Neuronal stem cell (in vitro differentiated cells): ENCODE measurements around the gene SAA1.

ENCODE experiments used
- DNase-seq: peaks from one replicate; pipeline ENCODE4 v3.0.0-alpha.2; 2013; ENCODE audit warnings: low spot score
- H2AFZ ChIP-seq: one replicate; pipeline ENCODE4 v1.6.1; 2013; ENCODE audit warnings: mild to moderate bottlenecking, low read length, inconsistent platforms
- H2AK5ac ChIP-seq: 2 replicates; pipeline ENCODE4 v1.6.1; 2013; ENCODE audit warnings: low read depth, mild to moderate bottlenecking, inconsistent platforms, low read length, moderate library complexity, mixed read lengths
- H2BK120ac ChIP-seq: 2 replicates; pipeline ENCODE4 v1.6.1; 2013; ENCODE audit warnings: low read depth, mild to moderate bottlenecking, inconsistent platforms, low read length, moderate library complexity, mixed read lengths
- H2BK12ac ChIP-seq: one replicate; pipeline ENCODE4 v1.6.1; 2013; ENCODE audit warnings: low read length, inconsistent platforms
- H2BK15ac ChIP-seq: 2 replicates; pipeline ENCODE4 v1.6.1; 2013; ENCODE audit warnings: mild to moderate bottlenecking, low read length, inconsistent platforms, mixed read lengths
- H2BK5ac ChIP-seq: one replicate; pipeline ENCODE4 v1.6.1; 2013; ENCODE audit warnings: inconsistent platforms, mild to moderate bottlenecking, low read length, moderate library complexity
- H3K14ac ChIP-seq: one replicate; pipeline ENCODE4 v1.6.1; 2013; ENCODE audit warnings: low read length, inconsistent platforms
- H3K18ac ChIP-seq: 2 replicates; pipeline ENCODE4 v1.6.1; 2013; ENCODE audit warnings: low read length, inconsistent platforms
- H3K23ac ChIP-seq: 2 replicates; pipeline ENCODE4 v1.6.1; 2013; ENCODE audit warnings: low read depth, mild to moderate bottlenecking, mixed read lengths, low read length, inconsistent platforms; ENCODE audit not compliant: poor library complexity
- H3K27ac ChIP-seq: replicated peaks from 3 replicates; pipeline ENCODE4 v1.5.1; 2013; ENCODE audit warnings: low read length, inconsistent platforms
- H3K27me3 ChIP-seq, 3 experiments: 2 replicates each; pipeline ENCODE4 v1.6.1; 2013; ENCODE audit warnings: low read length in 3 of 3, mild to moderate bottlenecking in 2 of 3, inconsistent platforms in 1 of 3, low read depth in 1 of 3, mixed read lengths in 1 of 3, moderate library complexity in 1 of 3; ENCODE audit not compliant: control insufficient read depth in 3 of 3, insufficient read depth in 3 of 3
- H3K36me3 ChIP-seq, 2 donors: replicated peaks in 1 of 2; 2 replicates each; pipeline ENCODE4 v1.6.1; 2013; ENCODE audit warnings: low read length in 2 of 2; ENCODE audit not compliant: control insufficient read depth in 2 of 2, insufficient read depth in 2 of 2
- H3K4ac ChIP-seq: 2 replicates; pipeline ENCODE4 v1.6.1; 2013; ENCODE audit warnings: inconsistent platforms, mild to moderate bottlenecking, low read length, moderate library complexity
- H3K4me1 ChIP-seq, 2 donors: 1 replicate in 1 of 2; 2 replicates in 1 of 2; pipeline ENCODE4 v1.6.1; 2013; ENCODE audit warnings: low read length in 2 of 2, low read depth in 1 of 2; ENCODE audit not compliant: control insufficient read depth in 2 of 2, insufficient read depth in 1 of 2
- H3K4me2 ChIP-seq: one replicate; pipeline ENCODE4 v1.6.1; 2013; ENCODE audit warnings: mild to moderate bottlenecking, low read length, inconsistent platforms; ENCODE audit not compliant: insufficient read depth, poor library complexity, severe bottlenecking
- H3K4me3 ChIP-seq, 2 donors: 2 replicates each; pipeline ENCODE4 v1.5.1; 2013; ENCODE audit warnings: low read length in 2 of 2, mild to moderate bottlenecking in 2 of 2, inconsistent platforms in 1 of 2, moderate library complexity in 1 of 2
- H3K79me1 ChIP-seq: one replicate; pipeline ENCODE4 v1.6.1; 2013; ENCODE audit warnings: low read depth, mild to moderate bottlenecking, inconsistent platforms, low read length, moderate library complexity
- H3K9ac ChIP-seq: one replicate; pipeline ENCODE4 v1.6.1; 2013; ENCODE audit warnings: mild to moderate bottlenecking, low read depth, low read length, inconsistent platforms; ENCODE audit not compliant: poor library complexity
- H3K9me3 ChIP-seq, 2 donors: replicated peaks in 1 of 2; 2 replicates each; pipeline versions ENCODE3 to v1.6.1; 2013; ENCODE audit warnings: low read length in 2 of 2, mild to moderate bottlenecking in 2 of 2, inconsistent platforms in 1 of 2, low read depth in 1 of 2, mixed read lengths in 1 of 2, moderate library complexity in 1 of 2; ENCODE audit not compliant: control insufficient read depth in 2 of 2, insufficient read depth in 1 of 2
- H4K8ac ChIP-seq: one replicate; pipeline ENCODE4 v1.6.1; 2013; ENCODE audit warnings: low read depth, mild to moderate bottlenecking, inconsistent platforms, low read length, moderate library complexity
- H4K91ac ChIP-seq: one replicate; pipeline ENCODE4 v1.6.1; 2013; ENCODE audit warnings: low read length, low read depth, mild to moderate bottlenecking, inconsistent platforms; ENCODE audit not compliant: poor library complexity
- WGBS, 2 donors: extraction: QIAGEN DNeasy Blood & Tissue Kit; methylation state at CpG; one replicate each; pipeline ENCODE4 v1.1.7; 2013; ENCODE audit warnings: missing lambda C conversion rate in 2 of 2, mixed read lengths in 1 of 2; ENCODE audit not compliant: insufficient read length in 2 of 2, insufficient replicate concordance in 1 of 2; ENCODE audit errors: extremely low coverage in 2 of 2; 5-methylcytosine and 5-hydroxymethylcytosine counted together

SAA1 gene

GRCh38 chr11:18277565-18278271 lies 11.7 kb downstream of the SAA1 start:
- Histone ChIP-seq H3K14ac (no peak overlapping the region), H2BK5ac (no peak overlapping the region), H4K91ac (no peak overlapping the region), H3K9me3 (no peaks in the 10 kb centered on the region), H2BK12ac (no peak overlapping the region), H3K18ac (no peak overlapping the region), H2AFZ (no peak overlapping the region), H2AK5ac (no peak overlapping the region), H3K4me1 (no peaks in the 10 kb centered on the region), H2BK120ac (no peak overlapping the region), H3K27me3 (no peaks in the 10 kb centered on the region), H3K36me3 (peaks cover 5 to 62% of the 10 kb centered on the region in 2 donors), H3K4ac (no peak overlapping the region), H3K4me2 (no peak overlapping the region), H3K4me3 (no peak overlapping the region), H3K27ac (no peak overlapping the region), H2BK15ac (no peak overlapping the region), H4K8ac (no peak overlapping the region), H3K23ac (no peak overlapping the region), H3K9ac (no peak overlapping the region), H3K79me1 (no peaks in the 10 kb centered on the region)
- no CpG with 5 or more reads among the region's 5 CpGs for WGBS, 2 donors
- no peak for DNase-seq

DNA sequence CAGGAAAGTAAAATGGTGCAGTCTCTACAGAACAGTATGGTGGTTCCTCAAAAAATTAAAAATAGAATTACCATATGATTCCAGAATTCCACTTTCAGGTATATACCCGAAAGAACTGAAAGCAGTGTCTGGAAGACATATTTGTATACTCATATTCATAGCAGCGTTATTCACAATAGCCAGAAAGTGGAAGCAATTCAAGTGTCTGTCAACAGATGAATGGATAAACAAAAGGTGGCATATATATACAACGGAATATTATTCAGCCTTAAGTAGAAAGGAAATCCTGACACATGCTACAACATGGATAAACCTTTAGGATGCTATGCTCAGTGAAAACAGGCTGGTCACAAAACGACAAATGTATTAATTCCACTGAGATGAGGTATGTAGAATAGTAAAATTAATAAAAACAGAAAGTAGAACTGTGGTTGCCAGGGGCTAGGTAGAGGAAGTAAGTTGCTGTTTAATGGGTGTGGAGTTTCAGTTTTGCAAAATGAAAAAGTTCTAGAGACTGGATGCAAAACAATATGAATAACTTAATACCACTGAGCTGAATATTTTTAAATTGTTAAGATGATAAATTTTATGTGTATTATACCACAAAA lies 14.5 kb downstream of the SAA1 start:
- Histone ChIP-seq H3K18ac (no peak overlapping the region), H2BK120ac (no peak overlapping the region), H2AFZ (no peak overlapping the region), H4K91ac (no peak overlapping the region), H3K4me3 (no peak overlapping the region), H3K4ac (no peak overlapping the region), H3K27ac (no peak overlapping the region), H3K14ac (no peak overlapping the region), H3K27me3 (no peaks in the 10 kb centered on the region), H4K8ac (no peak overlapping the region), H3K79me1 (no peaks in the 10 kb centered on the region), H2AK5ac (no peak overlapping the region), H3K9ac (no peak overlapping the region), H2BK5ac (no peak overlapping the region), H3K9me3 (no peaks in the 10 kb centered on the region), H3K4me2 (no peak overlapping the region), H2BK15ac (no peak overlapping the region), H3K36me3 (peaks cover 6 to 85% of the 10 kb centered on the region in 2 donors), H3K4me1 (no peaks in the 10 kb centered on the region), H2BK12ac (no peak overlapping the region), H3K23ac (no peak overlapping the region)
- no peak for DNase-seq
- no CpG with 5 or more reads among the region's 4 CpGs for WGBS, 2 donors

DNA sequence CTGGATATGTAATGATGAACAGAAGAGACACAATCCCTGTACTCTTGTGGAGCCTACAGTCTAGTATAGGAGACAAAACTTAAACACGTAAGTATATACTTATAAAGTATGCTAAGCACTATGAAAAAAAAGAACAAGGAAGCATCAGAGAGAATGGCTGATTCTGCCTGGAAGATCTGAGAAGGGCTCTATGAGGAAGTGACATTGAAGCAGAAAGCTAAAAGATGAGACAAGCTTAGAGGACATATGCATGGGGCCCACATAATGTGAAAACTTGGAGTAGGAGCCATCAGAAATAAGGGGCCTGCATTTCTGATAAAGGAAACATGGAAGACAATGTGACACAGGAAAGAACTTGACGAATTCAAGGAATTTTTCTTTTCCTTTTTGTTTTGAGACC lies 16.6 kb downstream of the SAA1 start:
- Histone ChIP-seq H2BK15ac (no peak overlapping the region), H2BK12ac (no peak overlapping the region), H3K27me3 (no peaks in the 10 kb centered on the region), H2BK5ac (no peak overlapping the region), H3K36me3 (peaks cover 16 to 96% of the 10 kb centered on the region in 2 donors), H2AFZ (no peak overlapping the region), H3K27ac (no peak overlapping the region), H4K91ac (no peak overlapping the region), H3K9me3 (no peaks in the 10 kb centered on the region), H3K9ac (no peak overlapping the region), H3K4ac (no peak overlapping the region), H3K18ac (no peak overlapping the region), H3K79me1 (no peaks in the 10 kb centered on the region), H3K14ac (no peak overlapping the region), H3K23ac (no peak overlapping the region), H3K4me1 (no peaks in the 10 kb centered on the region), H2BK120ac (no peak overlapping the region), H3K4me3 (no peak overlapping the region), H4K8ac (no peak overlapping the region), H3K4me2 (no peak overlapping the region), H2AK5ac (no peak overlapping the region)
- DNase-seq: no peak
- no CpG with 5 or more reads among the region's 2 CpGs for WGBS, 2 donors

- no peak overlapping the region for H3K18ac ChIP-seq
- no peak overlapping the region for H3K23ac ChIP-seq
- no peak overlapping the region for H2BK15ac ChIP-seq
- H3K36me3 ChIP-seq: peaks cover 22 to 98% of the 10 kb centered on the region in 2 donors
- no peak overlapping the region for H2AK5ac ChIP-seq
- no peak overlapping the region for H4K8ac ChIP-seq
- H3K4me2 ChIP-seq: no peak overlapping the region
- no peak overlapping the region for H3K14ac ChIP-seq
- no peak overlapping the region for H3K4ac ChIP-seq
- no peak overlapping the region for H2BK12ac ChIP-seq
- no peaks in the 10 kb centered on the region for H3K27me3 ChIP-seq
- H3K4me1 ChIP-seq: no peaks in the 10 kb centered on the region
- no peak overlapping the region for H3K4me3 ChIP-seq
- no peaks in the 10 kb centered on the region for H3K79me1 ChIP-seq
- H2AFZ ChIP-seq: no peak overlapping the region
- no peak overlapping the region for H3K9ac ChIP-seq
- no CpG with 5 or more reads among the region's 1 CpG for WGBS, 2 donors
- H3K27ac ChIP-seq: no peak overlapping the region
- H2BK120ac ChIP-seq: no peak overlapping the region
- no peak overlapping the region for H4K91ac ChIP-seq
- H2BK5ac ChIP-seq: no peak overlapping the region
- DNase-seq: no peak
- no peaks in the 10 kb centered on the region for H3K9me3 ChIP-seq
Observed at GRCh38 chr11:18285841-18286240, 19.8 kb downstream of the SAA1 start.
